HEK293 (cell line): Measurements from ENCODE around the gene TRAK1.

Experiments used
- GFI1B ChIP-seq: fragments of 450-650 bp; formaldehyde crosslinking; IDR thresholded peaks from 2 replicates; pipeline ENCODE4 v1.5.1; 2016; ENCODE audit warnings: missing biosample characterization, missing genetic modification characterization
- MEIS1 ChIP-seq: sonication (generic); formaldehyde crosslinking; IDR thresholded peaks from 2 replicates; pipeline ENCODE4 v1.8.1; 2022; ENCODE audit warnings: missing genetic modification reagents, mild to moderate bottlenecking, borderline replicate concordance
- SETDB1 ChIP-seq: IDR thresholded peaks from one replicate; pipeline ENCODE4 v1.6.1; 2017; ENCODE audit warnings: mild to moderate bottlenecking, low read length, moderate library complexity, mixed read lengths; ENCODE audit not compliant: insufficient read length
- ZBTB17 ChIP-seq: fragments of 450-650 bp; formaldehyde crosslinking; IDR thresholded peaks from 2 replicates; pipeline ENCODE4 v1.5.1; 2016; ENCODE audit warnings: missing biosample characterization, missing genetic modification characterization
- ZFP41 ChIP-seq: fragments of 450-650 bp; formaldehyde crosslinking; IDR thresholded peaks from 2 replicates; pipeline ENCODE4 v1.5.1; 2016; ENCODE audit warnings: missing biosample characterization, missing genetic modification characterization, borderline replicate concordance
- ZNF391 ChIP-seq: fragments of 450-650 bp; formaldehyde crosslinking; IDR thresholded peaks from 2 replicates; pipeline ENCODE4 v1.5.1; 2016; ENCODE audit warnings: low read depth, missing biosample characterization, missing genetic modification characterization, borderline replicate concordance
- ZNF768 ChIP-seq: fragments of 450-650 bp; formaldehyde crosslinking; IDR thresholded peaks from 2 replicates; pipeline ENCODE4 v1.5.1; 2018; ENCODE audit warnings: missing biosample characterization, mild to moderate bottlenecking, missing genetic modification characterization
- ZNF776 ChIP-seq: fragments of 450-650 bp; formaldehyde crosslinking; IDR thresholded peaks from 2 replicates; pipeline ENCODE4 v1.5.0; 2017; ENCODE audit warnings: missing biosample characterization, missing genetic modification characterization, borderline replicate concordance
- TF ChIP-seq, protein P1 (sequence below): fragments of 450-650 bp; formaldehyde crosslinking; IDR thresholded peaks from 2 replicates; pipeline ENCODE4 v1.5.1; 2016; ENCODE audit warnings: missing biosample characterization, missing genetic modification characterization
- TF ChIP-seq, protein P2 (sequence below): IDR thresholded peaks from 2 replicates; pipeline ENCODE4 v1.6.1; 2011; ENCODE audit warnings: mild to moderate bottlenecking, low read depth, low read length, borderline replicate concordance
- TF ChIP-seq, protein P3 (sequence below): fragments of 450-650 bp; formaldehyde crosslinking; IDR thresholded peaks from 2 replicates; pipeline ENCODE4 v1.5.1; 2016; ENCODE audit warnings: missing biosample characterization, missing genetic modification characterization
- TF ChIP-seq, protein P4 (sequence below): fragments of 450-650 bp; formaldehyde crosslinking; IDR thresholded peaks from 2 replicates; pipeline ENCODE4 v1.5.1; 2016; ENCODE audit warnings: missing biosample characterization, missing genetic modification characterization
- TF ChIP-seq, protein P5 (sequence below): fragments of 450-650 bp; formaldehyde crosslinking; IDR thresholded peaks from 2 replicates; pipeline ENCODE4 v1.5.1; 2016; ENCODE audit warnings: missing biosample characterization, missing genetic modification characterization, low read depth

DNA sequence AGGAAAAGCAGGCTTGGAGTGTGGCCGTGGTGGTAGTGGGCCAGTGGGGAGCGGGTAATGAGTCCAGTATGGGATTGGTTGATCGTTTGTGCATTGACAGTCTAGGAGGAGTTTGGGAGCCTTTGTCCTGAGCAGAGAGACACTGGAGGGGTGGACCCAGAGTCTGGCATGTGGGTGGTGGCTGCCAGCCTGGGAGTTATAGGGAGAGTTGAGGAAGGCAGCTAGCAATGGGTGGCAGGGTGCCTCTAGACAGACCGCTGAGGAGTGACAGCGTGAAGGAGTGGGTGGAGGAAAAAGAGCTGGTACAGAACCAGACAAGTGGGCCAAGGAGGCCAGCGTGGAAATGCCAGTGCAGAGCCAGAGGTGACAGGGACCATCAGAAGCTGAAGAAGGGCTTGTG, 176.7 kb downstream of the TRAK1 start:
- TF ChIP-seq, protein P1, sequence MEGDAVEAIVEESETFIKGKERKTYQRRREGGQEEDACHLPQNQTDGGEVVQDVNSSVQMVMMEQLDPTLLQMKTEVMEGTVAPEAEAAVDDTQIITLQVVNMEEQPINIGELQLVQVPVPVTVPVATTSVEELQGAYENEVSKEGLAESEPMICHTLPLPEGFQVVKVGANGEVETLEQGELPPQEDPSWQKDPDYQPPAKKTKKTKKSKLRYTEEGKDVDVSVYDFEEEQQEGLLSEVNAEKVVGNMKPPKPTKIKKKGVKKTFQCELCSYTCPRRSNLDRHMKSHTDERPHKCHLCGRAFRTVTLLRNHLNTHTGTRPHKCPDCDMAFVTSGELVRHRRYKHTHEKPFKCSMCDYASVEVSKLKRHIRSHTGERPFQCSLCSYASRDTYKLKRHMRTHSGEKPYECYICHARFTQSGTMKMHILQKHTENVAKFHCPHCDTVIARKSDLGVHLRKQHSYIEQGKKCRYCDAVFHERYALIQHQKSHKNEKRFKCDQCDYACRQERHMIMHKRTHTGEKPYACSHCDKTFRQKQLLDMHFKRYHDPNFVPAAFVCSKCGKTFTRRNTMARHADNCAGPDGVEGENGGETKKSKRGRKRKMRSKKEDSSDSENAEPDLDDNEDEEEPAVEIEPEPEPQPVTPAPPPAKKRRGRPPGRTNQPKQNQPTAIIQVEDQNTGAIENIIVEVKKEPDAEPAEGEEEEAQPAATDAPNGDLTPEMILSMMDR, result no peak
- TF ChIP-seq ZFP41 (tag by site-specific recombination) (no peak), ZNF776 (no peak), MEIS1 (CRISPR knock-in tag) (no peak), GFI1B (tag by site-specific recombination) (no peak), SETDB1 (no peak), ZNF768 (tag by site-specific recombination) (no peak), ZNF391 (no peak), ZBTB17 (tag by site-specific recombination) (no peak)
- TF ChIP-seq, protein P2, sequence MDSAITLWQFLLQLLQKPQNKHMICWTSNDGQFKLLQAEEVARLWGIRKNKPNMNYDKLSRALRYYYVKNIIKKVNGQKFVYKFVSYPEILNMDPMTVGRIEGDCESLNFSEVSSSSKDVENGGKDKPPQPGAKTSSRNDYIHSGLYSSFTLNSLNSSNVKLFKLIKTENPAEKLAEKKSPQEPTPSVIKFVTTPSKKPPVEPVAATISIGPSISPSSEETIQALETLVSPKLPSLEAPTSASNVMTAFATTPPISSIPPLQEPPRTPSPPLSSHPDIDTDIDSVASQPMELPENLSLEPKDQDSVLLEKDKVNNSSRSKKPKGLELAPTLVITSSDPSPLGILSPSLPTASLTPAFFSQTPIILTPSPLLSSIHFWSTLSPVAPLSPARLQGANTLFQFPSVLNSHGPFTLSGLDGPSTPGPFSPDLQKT, result no peak
- TF ChIP-seq, protein P3, sequence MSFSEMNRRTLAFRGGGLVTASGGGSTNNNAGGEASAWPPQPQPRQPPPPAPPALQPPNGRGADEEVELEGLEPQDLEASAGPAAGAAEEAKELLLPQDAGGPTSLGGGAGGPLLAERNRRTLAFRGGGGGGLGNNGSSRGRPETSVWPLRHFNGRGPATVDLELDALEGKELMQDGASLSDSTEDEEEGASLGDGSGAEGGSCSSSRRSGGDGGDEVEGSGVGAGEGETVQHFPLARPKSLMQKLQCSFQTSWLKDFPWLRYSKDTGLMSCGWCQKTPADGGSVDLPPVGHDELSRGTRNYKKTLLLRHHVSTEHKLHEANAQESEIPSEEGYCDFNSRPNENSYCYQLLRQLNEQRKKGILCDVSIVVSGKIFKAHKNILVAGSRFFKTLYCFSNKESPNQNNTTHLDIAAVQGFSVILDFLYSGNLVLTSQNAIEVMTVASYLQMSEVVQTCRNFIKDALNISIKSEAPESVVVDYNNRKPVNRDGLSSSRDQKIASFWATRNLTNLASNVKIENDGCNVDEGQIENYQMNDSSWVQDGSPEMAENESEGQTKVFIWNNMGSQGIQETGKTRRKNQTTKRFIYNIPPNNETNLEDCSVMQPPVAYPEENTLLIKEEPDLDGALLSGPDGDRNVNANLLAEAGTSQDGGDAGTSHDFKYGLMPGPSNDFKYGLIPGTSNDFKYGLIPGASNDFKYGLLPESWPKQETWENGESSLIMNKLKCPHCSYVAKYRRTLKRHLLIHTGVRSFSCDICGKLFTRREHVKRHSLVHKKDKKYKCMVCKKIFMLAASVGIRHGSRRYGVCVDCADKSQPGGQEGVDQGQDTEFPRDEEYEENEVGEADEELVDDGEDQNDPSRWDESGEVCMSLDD (tag by site-specific recombination), result no peak
- TF ChIP-seq, protein P4, sequence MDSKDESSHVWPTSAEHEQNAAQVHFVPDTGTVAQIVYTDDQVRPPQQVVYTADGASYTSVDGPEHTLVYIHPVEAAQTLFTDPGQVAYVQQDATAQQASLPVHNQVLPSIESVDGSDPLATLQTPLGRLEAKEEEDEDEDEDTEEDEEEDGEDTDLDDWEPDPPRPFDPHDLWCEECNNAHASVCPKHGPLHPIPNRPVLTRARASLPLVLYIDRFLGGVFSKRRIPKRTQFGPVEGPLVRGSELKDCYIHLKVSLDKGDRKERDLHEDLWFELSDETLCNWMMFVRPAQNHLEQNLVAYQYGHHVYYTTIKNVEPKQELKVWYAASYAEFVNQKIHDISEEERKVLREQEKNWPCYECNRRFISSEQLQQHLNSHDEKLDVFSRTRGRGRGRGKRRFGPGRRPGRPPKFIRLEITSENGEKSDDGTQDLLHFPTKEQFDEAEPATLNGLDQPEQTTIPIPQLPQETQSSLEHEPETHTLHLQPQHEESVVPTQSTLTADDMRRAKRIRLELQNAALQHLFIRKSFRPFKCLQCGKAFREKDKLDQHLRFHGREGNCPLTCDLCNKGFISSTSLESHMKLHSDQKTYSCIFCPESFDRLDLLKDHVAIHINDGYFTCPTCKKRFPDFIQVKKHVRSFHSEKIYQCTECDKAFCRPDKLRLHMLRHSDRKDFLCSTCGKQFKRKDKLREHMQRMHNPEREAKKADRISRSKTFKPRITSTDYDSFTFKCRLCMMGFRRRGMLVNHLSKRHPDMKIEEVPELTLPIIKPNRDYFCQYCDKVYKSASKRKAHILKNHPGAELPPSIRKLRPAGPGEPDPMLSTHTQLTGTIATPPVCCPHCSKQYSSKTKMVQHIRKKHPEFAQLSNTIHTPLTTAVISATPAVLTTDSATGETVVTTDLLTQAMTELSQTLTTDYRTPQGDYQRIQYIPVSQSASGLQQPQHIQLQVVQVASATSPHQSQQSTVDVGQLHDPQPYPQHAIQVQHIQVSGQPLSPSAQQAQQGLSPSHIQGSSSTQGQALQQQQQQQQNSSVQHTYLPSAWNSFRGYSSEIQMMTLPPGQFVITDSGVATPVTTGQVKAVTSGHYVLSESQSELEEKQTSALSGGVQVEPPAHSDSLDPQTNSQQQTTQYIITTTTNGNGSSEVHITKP (tag by site-specific recombination), result no peak
- TF ChIP-seq, protein P5, sequence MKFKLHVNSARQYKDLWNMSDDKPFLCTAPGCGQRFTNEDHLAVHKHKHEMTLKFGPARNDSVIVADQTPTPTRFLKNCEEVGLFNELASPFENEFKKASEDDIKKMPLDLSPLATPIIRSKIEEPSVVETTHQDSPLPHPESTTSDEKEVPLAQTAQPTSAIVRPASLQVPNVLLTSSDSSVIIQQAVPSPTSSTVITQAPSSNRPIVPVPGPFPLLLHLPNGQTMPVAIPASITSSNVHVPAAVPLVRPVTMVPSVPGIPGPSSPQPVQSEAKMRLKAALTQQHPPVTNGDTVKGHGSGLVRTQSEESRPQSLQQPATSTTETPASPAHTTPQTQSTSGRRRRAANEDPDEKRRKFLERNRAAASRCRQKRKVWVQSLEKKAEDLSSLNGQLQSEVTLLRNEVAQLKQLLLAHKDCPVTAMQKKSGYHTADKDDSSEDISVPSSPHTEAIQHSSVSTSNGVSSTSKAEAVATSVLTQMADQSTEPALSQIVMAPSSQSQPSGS (tag by site-specific recombination), result no peak
